Progenitor cell of endocrine pancreas (in vitro differentiated cells): ENCODE data around the gene PCA3. TPM values are rescaled to one million over a fixed set of nuclear protein-coding genes. Genes with fewer than 3 reads are reported as not detected.
"Not testable (repeated sequence)": the region's sequence is repeated elsewhere in the genome, so short reads cannot be mapped to it uniquely, and the experiment has no call there.

ENCODE experiments used
- DNase-seq: peaks from one replicate; pipeline ENCODE4 v3.0.0; 2021; ENCODE audit warnings: low spot score; ENCODE audit not compliant: unreplicated experiment
- H3K27ac Mint-ChIP-seq: 2 replicates; pipeline ENCODE4 v1.8.0; 2021; ENCODE audit warnings: mild to moderate bottlenecking, moderate library complexity, mixed read lengths
- H3K27me3 Mint-ChIP-seq: 2 replicates; pipeline ENCODE4 v1.8.0; 2021; ENCODE audit warnings: mixed read lengths
- H3K36me3 Mint-ChIP-seq: 2 replicates; pipeline ENCODE4 v1.8.0; 2022; ENCODE audit warnings: mixed read lengths; ENCODE audit not compliant: insufficient read depth
- H3K4me1 Mint-ChIP-seq: 2 replicates; pipeline ENCODE4 v1.8.0; 2021; ENCODE audit warnings: low read depth, mixed read lengths
- H3K4me3 Mint-ChIP-seq: 2 replicates; pipeline ENCODE4 v1.8.0; 2021; ENCODE audit warnings: low read depth, mild to moderate bottlenecking, moderate library complexity, mixed read lengths
- H3K9me3 Mint-ChIP-seq: 2 replicates; pipeline ENCODE4 v1.8.0; 2021; ENCODE audit warnings: low read depth, mixed read lengths
- CTCF ChIP-seq: fragments of 200-600 bp; sonication (generic); IDR thresholded peaks from one replicate; pipeline ENCODE4 v1.5.0; 2021; ENCODE audit warnings: antibody characterized with exemption, mild to moderate bottlenecking; ENCODE audit not compliant: unreplicated experiment
- total RNA-seq: library from RNA; stranded (reverse); gene quantifications from 2 replicates; pipeline ENCODE4 v1.2.1, GENCODE V29; 2021

PCA3 gene
- total RNA-seq, 1 donor from 2014 or later: 0.22 TPM

DNA sequence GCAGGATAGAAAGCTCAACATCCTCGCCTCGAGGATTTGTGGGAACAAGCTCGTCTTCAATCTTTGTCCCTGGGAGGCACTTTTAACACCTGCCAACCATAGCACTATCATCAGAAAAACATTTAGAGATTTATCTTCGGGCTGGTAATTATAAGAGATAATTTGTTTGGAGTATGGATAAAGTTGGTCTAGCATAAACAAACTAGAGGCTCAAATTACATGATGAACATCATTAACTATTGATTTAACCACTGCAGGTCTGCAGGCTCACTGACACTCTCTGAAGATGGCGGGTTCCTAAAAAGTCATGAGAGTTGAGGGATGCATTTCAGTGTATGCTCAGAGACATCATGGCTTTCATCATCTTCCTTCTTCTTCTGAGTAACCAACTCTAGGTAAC lies 25.8 kb upstream of the PCA3 start:
- Mint-ChIP-seq H3K27me3 (peaks cover 25% of the 10 kb centered on the region), H3K9me3 (peaks cover 5% of the 10 kb centered on the region), H3K27ac (no peak overlapping the region), H3K36me3 (no peaks in the 10 kb centered on the region), H3K4me1 (peaks cover 10% of the 10 kb centered on the region), H3K4me3 (no peak overlapping the region)
- TF ChIP-seq CTCF: no peak
- no peak for DNase-seq

DNA sequence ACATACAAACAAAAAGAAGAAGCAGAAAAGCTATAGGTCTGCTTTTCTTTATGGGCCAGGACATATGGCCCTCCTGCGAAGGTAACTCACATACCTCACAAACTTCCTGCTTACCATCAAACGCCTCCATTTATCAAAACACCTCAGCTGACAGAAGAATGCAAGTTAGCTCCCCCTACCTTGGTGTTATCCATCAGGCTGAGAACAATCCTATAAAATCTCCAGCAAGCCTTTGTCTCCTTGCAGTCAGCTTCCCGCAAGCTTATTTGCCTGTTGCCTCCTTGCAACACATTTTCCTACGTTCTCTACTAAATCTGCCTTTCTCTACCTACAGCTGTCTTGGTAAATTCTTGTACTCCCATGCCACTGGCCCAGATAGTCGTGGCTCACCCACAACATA lies 22.7 kb upstream of the PCA3 start:
- Mint-ChIP-seq H3K27me3 (peaks cover 11% of the 10 kb centered on the region), H3K36me3 (no peaks in the 10 kb centered on the region), H3K4me1 (peaks cover 10% of the 10 kb centered on the region), H3K9me3 (peaks cover 10% of the 10 kb centered on the region), H3K27ac (no peak overlapping the region), H3K4me3 (no peak overlapping the region)
- no peak for TF ChIP-seq CTCF
- DNase-seq: no peak

DNA sequence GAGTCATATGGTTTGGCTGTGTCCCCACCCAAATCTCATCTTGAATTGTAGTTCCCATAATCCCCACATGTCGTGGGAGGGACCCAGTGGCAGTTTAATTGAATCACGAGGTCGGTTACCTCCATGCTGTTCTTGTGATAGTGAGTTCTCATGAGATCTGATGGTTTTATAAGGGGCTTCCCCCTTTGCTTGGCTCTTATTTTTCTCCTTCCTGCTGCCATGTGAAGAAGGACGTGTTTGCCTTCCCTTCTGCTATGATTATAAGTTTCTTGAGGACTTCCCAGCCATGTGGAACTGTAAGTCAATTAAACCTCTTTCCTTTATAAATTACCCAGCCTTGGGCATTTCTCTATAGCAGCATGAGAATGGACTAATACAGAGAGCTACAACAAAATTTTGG lies 21.3 kb upstream of the PCA3 start:
- not testable (repeated sequence) for H3K4me1 Mint-ChIP-seq, H3K36me3 Mint-ChIP-seq, H3K9me3 Mint-ChIP-seq, DNase-seq, H3K27me3 Mint-ChIP-seq, H3K4me3 Mint-ChIP-seq, H3K27ac Mint-ChIP-seq

GRCh38 chr9:76743931-76744330 lies 20.3 kb upstream of the PCA3 start:
- H3K9me3 Mint-ChIP-seq: peaks cover 10% of the 10 kb centered on the region
- H3K4me1 Mint-ChIP-seq: peaks cover 4% of the 10 kb centered on the region
- H3K36me3 Mint-ChIP-seq: no peaks in the 10 kb centered on the region
- H3K4me3 Mint-ChIP-seq: no peak overlapping the region
- no peak for DNase-seq
- no peak for TF ChIP-seq CTCF
- H3K27me3 Mint-ChIP-seq: peaks cover 10% of the 10 kb centered on the region
- no peak overlapping the region for H3K27ac Mint-ChIP-seq

DNA sequence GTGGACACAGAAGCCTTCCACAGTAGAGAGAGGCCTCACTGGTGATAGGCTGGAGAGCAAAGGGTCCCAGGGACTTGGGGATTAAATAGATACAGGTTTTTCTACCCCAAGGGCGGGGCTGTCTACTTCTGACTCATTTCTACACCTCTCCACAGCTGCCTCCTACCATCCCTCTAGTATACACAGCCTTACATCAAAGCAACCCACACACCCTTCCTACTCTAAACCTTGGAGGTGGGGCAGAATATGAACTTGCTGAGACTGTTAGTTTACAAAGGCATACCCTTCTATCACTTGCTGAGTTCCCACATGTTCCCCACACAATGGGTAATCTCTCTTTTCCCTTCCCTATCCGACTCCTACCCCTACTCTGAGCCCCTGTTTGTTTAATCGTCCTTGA lies 19.9 kb upstream of the PCA3 start:
- Mint-ChIP-seq H3K36me3 (no peaks in the 10 kb centered on the region), H3K4me1 (peaks cover 7% of the 10 kb centered on the region), H3K4me3 (no peak overlapping the region), H3K9me3 (peaks cover 10% of the 10 kb centered on the region), H3K27ac (no peak overlapping the region), H3K27me3 (peaks cover 14% of the 10 kb centered on the region)
- no peak for DNase-seq
- TF ChIP-seq CTCF: no peak

- Mint-ChIP-seq H3K36me3 (no peaks in the 10 kb centered on the region), H3K4me1 (peaks cover 20% of the 10 kb centered on the region), H3K9me3 (no peaks in the 10 kb centered on the region), H3K27ac (no peak overlapping the region), H3K4me3 (no peak overlapping the region), H3K27me3 (peaks cover 22% of the 10 kb centered on the region)
- DNase-seq: no peak
- TF ChIP-seq CTCF: no peak
Measured at GRCh38 chr9:76751001-76751400, 13.2 kb upstream of the PCA3 start.
